SW 1271 (cell line): ENCODE measurements around the gene KRTAP10-11.
"Not testable (repeated sequence)": the region's sequence is repeated elsewhere in the genome, so short reads cannot be mapped to it uniquely, and the experiment has no call there.

Experiments used
- DNase-seq, 2 experiments: peaks; one replicate each; lab custom pipeline; 2025; lab: John Stamatoyannopoulos, UW

The KRTAP10-11 gene

GRCh38 chr21:44614961-44615391, 31.2 kb upstream of the KRTAP10-11 start:
- DNase-seq = no peak

- no peak for DNase-seq
Observed at GRCh38 chr21:44615466-44615865, 30.7 kb upstream of the KRTAP10-11 start.

- no peak for DNase-seq
Observed at GRCh38 chr21:44615911-44616590, 30.2 kb upstream of the KRTAP10-11 start.

GRCh38 chr21:44616591-44616926, 29.7 kb upstream of the KRTAP10-11 start:
- no peak for DNase-seq

GRCh38 chr21:44617071-44617501, 29.1 kb upstream of the KRTAP10-11 start:
- DNase-seq = no peak

- no peak for DNase-seq
Observed at GRCh38 chr21:44618504-44618903, 27.7 kb upstream of the KRTAP10-11 start.

- no peak for DNase-seq
Observed at GRCh38 chr21:44618909-44619308, 27.3 kb upstream of the KRTAP10-11 start.

GRCh38 chr21:44619886-44620285, 26.3 kb upstream of the KRTAP10-11 start:
- DNase-seq = no peak

- DNase-seq = no peak
Observed at GRCh38 chr21:44623575-44623974, 22.6 kb upstream of the KRTAP10-11 start.

GRCh38 chr21:44625756-44626155, 20.5 kb upstream of the KRTAP10-11 start:
- DNase-seq = no peak

- DNase-seq = no peak
Observed at GRCh38 chr21:44626262-44626661, 20.0 kb upstream of the KRTAP10-11 start.

GRCh38 chr21:44626673-44627143, 19.5 kb upstream of the KRTAP10-11 start, which contains the start of gene KRTAP10-9:
KRTAP10-9 (plus strand) TSS chr21:44627093; CDS start chr21:44627172, 79 bp downstream.
- DNase-seq = no peak

- not testable (repeated sequence) for DNase-seq
Observed at GRCh38 chr21:44627181-44627822, 18.9 kb upstream of the KRTAP10-11 start.

GRCh38 chr21:44627831-44628233, 18.4 kb upstream of the KRTAP10-11 start:
- not testable (repeated sequence) for DNase-seq

- no peak for DNase-seq
Observed at GRCh38 chr21:44628707-44629391, 17.4 kb upstream of the KRTAP10-11 start.

GRCh38 chr21:44630440-44630839, 15.8 kb upstream of the KRTAP10-11 start:
- DNase-seq = no peak

- peak in 1 of 2 experiments; percentile 0 for DNase-seq
Observed at GRCh38 chr21:44632067-44632466, 14.1 kb upstream of the KRTAP10-11 start.

GRCh38 chr21:44636209-44637017, 9.8 kb upstream of the KRTAP10-11 start:
- no peak for DNase-seq

GRCh38 chr21:44637018-44637850, 9.0 kb upstream of the KRTAP10-11 start, which contains the start of gene KRTAP10-10:
KRTAP10-10 (plus strand) TSS chr21:44637356; CDS start chr21:44637418, 62 bp downstream.
- no peak for DNase-seq

- DNase-seq = not testable (repeated sequence)
Observed at GRCh38 chr21:44637851-44638348, 8.3 kb upstream of the KRTAP10-11 start.
